ENCODE data around the gene MAP2K7. TPM values are rescaled to one million over a fixed set of nuclear protein-coding genes. Genes with fewer than 3 reads are reported as not detected.
"Not testable (repeated sequence)": the region's sequence is repeated elsewhere in the genome, so short reads cannot be mapped to it uniquely, and the experiment has no call there.

The MAP2K7 gene
- total RNA-seq, 1 donor from 2014 or later, result 11.8 TPM

DNA sequence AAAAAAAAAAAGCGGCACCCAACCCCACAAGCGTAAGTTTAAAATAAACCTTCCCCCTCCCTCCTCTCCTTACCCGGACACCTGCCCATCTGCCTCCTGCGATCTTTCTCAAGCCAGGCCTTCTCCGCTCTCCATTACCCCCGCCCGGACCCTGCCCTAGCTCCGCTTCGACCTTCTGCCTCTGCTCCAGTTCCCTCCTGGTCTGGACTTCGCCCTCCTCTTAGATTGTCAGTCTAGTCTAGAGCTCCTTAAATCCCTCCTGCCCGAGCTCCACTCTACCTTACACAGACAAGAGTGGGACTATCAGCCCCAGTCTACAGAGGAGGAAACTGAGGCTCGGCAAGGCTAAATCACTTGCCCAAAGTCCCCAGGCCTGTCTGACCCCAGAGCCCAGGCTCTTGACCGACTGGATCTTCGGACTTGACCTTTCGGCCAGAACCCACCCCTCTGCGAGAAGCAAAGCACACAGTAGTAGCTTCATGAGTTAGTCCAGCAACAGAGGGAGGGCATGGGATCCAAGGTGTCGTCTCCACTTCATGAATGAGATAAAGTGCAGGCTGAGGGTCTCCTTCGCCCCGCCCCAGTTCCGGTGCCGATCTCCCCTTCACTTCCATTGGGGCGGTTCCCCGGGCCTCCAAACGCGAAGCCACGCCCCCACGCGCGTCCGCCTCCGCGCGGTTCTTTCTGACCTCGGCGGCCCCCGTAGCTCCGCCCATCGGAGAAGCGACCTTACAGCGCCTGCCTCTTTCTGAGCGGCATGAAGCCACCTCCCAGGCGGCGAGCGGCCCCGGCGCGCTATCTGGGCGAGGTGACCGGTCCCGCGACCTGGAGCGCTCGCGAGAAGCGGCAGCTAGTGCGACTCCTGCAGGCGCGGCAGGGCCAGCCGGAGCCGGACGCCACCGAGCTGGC lies 16.2 kb downstream of the MAP2K7 start, which contains the start of gene SNAPC2:
SNAPC2 (plus strand) TSS at position 729 of the 909 bp plus-strand sequence; CDS start at position 758, 29 bp downstream.
- DNase-seq, result peak; percentile 97

DNA sequence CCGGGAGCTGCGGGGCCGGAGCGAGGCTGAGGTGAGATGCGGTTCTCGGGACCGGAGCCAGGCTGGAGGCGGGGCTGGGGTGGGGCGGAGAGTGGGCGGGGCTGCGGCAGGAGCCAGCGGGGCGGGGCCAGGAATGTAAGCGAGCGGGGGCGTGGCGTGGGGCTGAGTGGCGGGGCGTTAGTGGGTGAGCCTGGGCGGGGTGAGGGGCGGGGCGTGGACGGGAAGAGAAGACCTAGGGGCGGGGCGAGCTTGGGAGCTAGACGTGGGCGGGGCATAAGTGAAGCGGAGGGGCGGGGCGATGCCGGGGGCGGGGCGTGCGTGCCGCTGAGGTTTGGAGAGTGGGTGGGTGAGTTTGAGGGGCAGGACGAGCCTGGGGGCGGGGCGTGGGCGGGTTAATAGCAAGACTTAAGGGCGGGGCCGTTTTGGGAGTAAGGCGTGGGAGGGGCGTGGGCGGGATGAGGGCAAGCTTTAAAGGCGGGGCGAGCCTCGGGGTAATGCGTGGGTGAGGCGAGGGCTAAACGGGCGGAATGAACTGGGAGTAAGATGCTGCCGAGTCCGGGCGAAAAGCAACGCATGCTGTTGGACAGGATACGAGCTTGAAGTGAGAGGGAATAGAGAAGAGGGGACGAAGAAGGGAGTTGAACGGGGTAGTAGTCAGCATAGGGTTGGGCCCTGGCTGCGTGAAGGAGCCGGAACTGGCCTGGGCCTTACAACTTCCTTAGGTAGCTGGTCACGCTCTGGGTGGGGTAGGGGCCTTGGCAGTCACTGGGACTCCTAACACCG lies 17.0 kb downstream of the MAP2K7 start:
- DNase-seq, result peak; percentile 99

DNA sequence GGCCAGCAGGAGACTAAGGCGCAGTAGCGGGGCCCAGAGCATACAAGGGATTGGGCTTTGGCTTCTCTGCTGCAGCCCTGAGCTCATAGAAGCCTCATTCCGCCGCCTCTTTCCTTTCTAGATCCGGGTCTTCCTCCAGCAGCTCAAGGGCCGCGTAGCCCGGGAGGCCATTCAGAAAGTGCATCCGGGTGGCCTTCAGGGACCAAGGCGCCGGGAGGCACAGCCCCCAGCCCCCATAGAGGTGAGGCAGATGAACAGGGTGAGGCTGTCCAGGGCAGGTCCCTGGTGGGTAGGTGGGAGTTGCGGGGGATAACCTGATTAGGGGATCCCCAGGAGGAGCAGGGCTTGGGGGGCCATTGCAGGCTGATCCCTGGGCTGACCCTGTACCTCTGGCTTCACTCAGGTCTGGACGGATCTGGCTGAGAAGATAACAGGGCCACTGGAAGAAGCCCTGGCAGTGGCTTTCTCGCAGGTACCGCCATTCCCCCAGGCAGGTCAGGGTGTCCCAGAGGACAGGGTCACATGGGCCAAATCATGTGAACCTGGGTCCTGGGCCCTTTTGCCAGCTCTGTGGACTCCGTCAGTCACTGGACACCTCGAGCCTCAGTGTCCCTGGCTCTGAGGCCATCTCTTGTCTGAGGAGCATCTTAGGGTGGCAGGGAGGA lies 17.8 kb downstream of the MAP2K7 start:
- DNase-seq, result no peak

DNA sequence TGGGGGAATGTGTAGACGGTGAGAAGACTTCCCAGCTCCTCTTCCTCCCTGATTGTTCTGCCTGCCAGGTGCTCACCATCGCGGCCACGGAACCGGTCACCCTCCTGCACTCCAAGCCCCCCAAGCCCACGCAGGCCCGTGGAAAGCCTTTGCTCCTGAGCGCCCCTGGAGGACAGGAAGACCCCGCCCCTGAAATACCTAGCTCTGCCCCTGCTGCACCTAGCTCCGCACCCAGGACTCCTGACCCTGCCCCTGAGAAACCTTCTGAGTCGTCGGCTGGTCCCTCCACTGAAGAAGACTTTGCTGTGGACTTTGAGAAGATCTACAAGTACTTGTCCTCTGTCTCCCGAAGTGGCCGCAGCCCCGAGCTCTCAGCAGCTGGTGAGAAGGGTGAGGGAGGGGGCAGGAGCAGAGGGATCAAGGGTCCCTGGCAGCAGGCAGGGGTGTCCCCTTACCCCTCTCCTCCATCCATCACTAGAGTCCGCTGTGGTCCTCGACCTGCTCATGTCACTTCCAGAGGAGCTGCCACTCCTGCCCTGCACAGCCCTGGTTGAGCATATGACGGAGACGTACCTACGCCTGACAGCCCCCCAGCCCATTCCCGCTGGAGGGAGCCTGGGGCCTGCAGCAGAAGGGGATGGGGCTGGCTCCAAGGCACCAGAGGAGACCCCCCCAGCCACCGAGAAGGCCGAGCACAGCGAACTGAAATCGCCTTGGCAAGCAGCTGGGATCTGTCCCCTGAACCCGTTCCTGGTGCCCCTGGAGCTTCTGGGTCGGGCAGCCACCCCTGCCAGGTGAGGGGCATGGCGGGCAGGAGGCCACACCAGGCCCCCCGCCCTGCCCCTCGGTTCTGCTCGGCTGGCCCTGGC lies 18.5 kb downstream of the MAP2K7 start:
- DNase-seq, result no peak

DNA sequence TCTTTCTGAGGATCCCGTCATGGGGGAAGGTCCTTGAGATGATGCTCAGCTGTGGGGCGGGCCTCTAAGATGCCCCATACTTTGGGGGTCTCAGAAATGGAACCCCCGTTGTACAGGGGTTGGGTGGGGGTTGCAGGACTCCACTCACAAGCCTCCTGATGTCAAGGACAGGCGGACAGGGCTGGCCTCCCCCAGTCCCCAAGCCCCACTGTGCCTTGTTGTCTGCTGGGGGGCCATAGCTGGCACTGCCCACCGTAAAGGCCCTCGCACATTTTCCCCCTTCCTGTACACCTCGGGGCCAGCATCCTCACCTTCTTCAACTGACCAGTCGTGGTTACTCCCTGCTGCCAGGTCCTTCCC lies 19.1 kb downstream of the MAP2K7 start:
- DNase-seq, result no peak

DNA sequence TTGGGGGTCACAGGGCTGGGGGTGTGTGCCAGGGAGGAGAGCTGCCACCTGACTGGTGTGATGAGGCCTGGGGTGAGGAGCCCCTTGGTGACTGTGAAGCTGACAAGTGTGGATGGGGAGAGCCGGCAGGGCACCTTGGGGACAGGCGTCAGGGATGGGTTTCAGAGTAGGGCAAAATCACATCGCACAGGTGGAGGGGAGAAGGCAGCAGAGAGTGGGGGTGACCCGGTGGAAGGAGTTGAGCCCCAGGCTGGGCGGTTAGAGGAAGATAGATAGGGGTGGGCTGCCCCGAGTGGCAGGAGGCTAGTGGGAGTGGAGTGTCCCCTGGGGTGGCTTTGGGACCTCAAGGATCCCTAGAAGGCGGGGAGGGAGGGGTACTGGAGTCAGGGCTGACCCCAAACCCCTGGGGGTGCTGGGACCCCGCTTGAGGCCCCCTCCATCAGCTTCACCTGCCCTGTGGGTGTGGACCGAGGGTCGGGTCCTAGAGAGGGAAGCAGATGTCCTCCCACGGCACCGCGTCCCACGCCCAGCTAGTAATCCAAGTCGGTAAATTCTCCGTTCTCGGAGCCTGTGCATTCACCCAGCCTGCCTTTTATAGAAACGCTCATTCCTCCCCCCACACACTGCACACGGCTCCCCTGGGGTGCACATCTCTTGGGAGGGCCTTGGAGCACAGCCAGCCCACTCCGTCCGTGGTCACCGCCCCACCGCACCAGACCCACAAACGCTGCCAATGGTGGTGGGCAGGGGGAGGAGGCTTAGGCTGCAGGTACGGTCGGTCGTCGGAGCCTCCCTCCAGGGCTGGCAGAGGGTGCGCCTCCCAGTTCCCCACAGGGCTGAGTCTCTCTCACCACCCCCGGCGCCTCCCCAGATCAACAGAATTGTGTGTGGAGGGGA lies 19.9 kb downstream of the MAP2K7 start:
- no peak for DNase-seq

DNA sequence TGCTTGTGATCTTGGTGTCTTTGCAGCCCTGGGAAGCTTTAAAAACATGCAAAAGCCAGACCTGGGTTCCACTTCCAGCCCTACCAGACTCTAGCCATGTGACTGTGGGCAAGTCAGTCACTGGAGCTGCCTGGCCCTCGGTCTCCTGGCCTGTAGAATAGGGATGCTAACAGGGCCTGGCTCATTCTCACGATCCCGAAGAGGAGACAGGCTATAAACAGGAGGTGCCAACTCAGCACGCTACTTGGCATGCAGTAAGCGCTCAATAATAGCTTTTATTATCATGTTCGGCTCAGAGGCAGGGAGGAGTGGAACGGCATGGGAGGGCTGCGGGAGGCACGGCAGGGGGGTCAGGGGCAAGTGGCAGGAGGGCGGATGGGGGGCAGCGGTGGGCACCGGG lies 20.6 kb downstream of the MAP2K7 start:
- DNase-seq, result no peak

DNA sequence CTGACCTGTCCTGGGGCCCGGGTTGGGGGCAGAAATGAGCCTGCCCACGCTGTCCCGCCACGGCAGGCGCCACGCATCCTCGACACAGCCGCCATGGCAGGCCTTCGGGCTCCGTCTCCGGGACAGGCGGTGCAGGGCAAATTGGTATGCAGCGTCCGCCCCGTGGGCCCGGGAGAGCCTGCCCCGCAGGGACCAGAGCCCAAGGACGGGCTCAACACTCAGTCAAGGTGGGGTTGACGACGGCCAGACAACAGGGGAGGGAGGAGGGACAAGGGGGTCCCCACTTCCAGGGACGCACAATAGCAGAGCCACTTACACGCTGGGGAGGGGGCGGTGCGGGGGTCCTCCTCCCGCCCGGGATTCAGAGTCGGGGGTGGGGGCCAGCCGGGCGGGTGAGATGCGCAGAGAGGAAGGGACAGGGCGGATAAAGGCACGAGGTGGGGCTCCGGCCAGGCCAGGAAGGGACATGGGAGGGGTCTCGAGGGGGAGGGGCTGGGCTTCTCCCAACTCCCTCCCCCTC lies 21.0 kb downstream of the MAP2K7 start:
- no peak for DNase-seq

DNA sequence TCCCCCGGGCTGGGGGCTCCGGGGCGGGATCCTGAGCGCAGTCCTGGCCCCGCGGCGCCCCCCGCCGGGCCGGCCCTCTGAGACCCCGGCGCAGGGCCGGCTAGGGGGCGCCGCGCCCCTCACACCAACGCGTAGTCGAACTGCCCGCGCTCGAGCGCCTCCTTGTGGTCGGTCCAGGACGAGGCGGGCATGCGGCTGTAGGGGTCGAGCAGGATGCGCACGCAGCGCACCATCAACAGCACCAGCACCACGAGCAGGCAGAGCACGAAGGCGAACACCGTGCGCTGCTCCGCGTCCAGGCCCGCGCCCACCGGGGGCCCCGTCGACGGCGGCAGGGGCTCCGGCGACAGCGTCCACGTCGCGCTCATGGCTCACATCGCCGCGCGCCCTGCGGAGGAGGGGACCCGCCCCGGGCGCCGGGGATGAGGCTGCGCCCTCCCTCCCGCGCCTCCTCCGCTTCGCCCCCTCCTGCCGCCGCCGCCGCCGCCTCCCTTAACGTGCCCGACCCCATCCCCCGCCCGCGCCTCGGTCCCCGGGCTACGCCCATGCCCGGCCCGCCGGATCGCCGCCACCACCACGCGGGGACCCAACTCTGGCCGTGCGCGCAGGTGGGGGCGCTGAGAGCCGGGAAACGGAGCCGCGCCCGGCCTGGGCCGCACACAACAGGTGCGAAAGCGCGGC lies 21.6 kb downstream of the MAP2K7 start:
- DNase-seq, result peak; percentile 91

DNA sequence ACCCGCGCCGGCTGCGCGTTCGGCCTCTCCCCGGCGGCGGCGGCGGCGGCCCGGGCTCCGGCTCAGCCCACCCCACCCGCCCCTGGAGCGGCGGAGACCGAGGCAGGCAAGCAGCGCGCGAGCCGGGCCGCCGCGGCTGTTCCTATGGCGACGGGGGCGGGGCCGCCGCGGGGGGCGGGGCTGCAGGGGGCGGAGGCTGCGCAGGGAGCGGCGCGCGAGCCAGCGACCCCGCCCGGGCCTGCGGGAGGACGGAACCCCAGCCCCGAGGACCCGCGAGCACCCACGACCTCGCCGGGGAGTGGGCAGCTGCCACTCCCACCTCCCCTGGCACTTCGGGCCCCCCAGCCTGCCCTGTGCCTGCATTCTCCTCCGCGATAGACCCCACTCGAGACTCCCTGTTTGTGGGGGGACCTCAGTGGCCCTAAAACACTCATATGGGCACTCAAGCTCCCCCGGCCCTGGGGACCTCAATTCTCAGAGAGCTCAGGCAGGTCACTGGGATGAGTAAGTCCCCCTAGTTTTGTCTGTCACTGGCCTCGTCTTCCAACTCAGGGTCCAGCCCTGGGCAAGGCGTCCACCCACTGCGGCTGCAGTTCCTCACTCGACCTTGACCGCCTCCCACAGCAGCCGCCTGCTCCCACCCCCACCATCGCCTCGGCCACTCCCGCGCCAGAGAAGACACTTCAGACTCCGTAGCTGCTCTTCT lies 22.5 kb downstream of the MAP2K7 start, which contains the start of gene CTXN1:
CTXN1 (minus strand) TSS at position 115 of the 706 bp plus-strand sequence. CDS start 597 bp downstream, outside the sequence.
- DNase-seq, result peak; percentile 74

DNA sequence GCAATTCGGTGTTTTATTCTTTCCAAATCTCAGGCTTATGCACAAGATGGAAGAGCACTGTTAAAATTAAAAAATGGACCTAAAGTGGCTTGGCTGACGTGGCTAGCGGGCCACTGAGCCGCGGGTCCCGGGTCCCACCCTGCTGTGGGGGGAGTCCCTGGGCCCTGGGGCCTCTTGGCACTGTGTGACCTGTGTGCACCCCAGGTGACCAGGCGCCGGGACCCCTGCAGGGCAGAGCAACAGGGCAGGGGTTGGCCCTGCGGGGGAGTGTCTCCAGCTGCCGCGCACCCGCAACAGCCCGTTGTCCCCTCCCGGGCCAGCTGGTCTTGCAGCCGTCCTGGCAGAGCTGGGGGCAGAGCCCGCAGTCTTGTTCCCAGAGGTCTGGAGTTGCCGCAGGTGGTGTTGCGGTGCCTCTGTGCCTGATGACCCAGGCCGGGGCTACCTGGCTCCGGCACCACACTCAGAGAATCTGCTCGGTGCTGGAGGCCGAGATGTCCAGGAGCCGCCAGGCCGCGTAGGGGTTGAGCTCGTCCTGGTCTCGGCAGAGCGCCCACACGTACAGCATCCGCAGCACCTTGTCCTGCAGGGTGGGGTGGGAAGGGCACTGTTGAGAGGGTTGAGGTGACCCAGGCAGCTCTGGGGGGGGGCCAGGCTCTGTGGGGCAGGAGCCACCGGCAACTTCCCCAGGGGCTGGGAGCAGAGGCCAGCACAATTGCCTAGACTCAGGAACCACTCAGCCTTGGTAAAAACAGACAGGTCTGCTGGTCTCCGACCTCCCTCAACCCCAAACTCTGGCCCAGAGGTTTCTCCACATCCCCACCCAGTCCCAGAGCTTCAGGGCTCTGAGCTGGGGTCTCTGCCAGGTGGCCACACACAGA lies 23.3 kb downstream of the MAP2K7 start:
- no peak for DNase-seq

DNA sequence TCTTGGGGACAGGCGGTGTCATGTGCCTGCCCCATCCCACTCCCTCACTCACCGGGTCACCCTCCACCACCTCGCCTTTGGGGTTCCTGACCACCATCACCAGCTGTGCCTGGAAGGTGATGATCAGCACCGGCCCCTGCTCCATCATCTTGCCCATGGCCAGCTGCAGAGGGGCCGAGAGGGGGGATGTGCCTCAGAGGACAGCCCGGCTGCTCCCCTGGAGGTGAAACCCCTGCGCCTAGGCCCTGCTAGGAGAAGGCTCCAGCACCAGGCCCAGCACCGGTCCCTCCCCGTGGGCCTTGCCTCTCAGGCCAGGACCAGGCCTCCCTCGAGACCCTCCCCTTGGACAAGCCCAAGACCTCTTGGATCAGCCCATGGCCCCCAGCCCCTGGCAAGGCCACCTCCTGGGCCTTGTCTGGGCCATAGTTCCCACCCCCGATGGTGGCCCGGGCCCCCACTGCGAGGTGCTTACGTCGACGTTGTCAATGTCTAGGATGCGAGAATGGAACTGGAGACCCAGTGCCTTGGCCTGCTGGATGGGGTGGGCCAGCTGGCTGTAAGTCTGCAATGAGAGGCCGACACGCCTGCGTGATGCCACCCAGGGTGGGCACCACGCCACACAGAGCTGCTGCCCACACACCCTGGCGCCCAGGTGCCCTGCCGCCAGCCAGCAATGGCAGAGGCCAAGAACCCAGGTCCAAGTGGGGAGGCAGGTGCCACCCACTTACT lies 24.1 kb downstream of the MAP2K7 start:
- DNase-seq, result no peak

DNA sequence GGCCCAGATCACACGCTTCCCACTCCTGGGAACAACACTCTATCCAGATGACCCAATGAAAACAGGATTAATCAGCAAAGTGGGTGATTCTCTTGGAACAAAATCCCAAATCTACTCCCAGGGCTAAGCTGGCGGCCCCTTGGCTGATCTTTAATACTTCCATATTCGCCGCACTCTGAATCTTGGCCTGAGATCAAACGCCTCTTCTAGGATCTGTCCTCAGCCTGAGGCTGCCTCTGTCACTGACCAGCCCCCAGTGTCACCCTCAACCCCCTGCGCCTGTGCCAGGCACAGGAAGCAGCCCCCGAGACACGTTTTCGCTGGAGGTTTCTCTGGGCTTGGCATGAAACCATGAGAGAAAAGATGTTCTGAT lies 24.6 kb downstream of the MAP2K7 start:
- DNase-seq, result no peak

DNA sequence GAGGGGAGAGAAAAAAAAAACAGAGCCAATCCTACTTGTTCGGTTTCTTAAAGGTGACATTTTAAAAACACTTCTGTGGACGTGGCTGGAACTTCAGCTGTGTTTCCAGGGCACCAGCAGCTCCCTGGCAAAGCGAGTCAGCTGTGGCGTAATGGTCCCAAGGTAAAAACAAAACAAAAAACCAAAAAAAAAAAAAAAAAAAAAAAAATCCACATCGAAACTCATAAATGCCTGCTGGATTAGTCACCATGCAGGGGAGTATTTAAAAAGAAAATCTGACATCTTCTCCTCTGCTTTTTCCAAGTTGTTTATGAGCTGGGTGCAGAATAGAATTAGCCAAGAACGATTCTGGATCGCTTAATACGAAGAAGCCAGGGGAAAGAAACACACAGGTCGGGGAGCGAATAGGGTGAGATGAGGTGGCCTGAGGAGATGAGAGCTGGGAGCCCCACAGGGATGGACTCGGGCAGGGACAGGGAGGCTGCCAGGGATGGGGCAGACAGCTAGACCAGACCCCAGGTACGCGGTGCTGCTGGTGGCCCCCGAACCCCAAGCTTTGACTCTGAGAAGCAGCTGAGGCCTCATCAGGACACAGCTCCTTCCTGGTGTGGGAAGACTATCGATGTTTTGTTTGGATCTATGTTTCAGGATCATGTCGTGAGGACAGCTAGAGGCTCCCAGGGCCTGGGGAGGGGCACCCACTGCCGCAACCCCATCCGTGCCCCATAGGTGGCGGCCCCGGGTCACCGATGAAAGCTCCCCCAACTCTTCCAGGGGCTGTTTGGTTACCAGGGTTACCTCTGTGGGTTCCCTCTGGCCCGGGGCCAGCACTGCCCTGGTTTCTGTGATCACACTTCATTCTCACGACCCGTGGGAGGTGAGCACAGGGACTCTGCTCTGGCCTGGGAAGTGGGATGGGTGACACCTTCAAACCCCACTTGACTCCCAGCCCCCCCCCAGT lies 25.3 kb downstream of the MAP2K7 start:
- no peak for DNase-seq

DNA sequence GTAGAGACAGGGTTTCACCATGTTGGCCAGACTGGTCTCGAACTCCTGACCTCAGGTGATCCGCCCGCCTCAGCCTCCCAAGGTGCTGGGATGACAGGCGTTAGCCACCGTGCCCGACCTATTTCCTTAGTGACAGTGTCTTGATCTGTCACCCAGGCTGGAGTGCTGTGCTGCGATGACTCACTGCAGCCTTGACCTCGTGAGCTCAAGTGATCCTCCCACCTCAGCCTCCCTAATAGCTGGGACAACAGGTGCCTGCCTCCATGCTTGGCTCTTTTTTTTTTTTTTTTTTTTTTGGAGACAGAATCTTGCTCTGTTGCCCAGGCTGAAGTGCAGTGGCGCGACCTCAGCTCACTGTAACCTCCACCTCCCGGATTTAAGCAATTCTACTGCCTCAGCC lies 26.4 kb downstream of the MAP2K7 start:
- not testable (repeated sequence) for DNase-seq

DNA sequence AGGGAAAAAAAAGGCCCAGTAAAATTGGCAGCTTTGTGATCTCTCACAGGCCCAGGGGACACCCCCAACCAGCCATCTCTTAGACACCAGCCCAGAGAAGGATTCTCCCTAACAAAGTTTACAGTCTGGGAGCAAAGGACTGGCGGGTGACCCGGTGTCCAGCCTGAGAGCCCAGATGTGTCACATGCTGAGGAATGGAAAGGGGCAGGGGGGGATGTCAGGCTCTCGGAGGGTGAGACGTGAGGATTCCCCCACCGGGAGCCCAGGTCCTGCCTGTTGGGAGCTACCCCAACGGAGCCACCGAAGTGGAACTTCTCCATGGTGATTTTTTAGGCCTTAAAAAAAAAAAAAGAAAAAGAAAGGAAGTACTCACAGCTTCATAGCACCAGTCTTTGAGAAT lies 27.1 kb downstream of the MAP2K7 start:
- DNase-seq, result no peak

Measured in tongue (tissue), 2 donors.